Glomerular visceral epithelial cell (primary cell): ENCODE results near the gene CDH4.
A peak's percentile ranks its signal among the peaks of the same experiment; 100 is the strongest.

Experiments used
- DNase-seq: peaks from one replicate; pipeline ENCODE4 v3.0.0-alpha.2; 2016; ENCODE audit errors: extremely low spot score

The CDH4 gene

GRCh38 chr20:61601361-61601760 lies 349.3 kb downstream of the CDH4 start:
- DNase-seq = no peak

DNA sequence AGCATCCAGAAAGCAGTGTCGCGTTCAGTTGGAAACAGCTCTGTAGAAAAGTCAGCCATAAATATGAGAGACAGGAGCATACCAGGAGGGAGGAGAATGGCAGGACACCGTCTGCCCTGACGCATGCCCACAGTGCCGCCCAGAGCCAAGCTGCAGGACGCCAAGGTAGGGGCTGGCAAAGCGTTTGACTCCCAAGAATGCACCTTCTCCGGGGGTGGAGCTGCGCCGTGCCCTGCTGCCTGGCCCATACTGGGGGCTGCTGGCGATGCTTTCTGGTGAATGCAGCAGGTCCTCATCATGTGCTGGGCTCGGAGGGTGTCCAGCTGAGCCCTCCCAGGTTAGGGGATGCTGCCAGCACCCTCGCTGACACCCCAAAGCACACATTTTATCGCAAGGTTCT lies 349.8 kb downstream of the CDH4 start:
- no peak for DNase-seq

GRCh38 chr20:61603715-61604114 lies 351.7 kb downstream of the CDH4 start:
- DNase-seq = no peak

DNA sequence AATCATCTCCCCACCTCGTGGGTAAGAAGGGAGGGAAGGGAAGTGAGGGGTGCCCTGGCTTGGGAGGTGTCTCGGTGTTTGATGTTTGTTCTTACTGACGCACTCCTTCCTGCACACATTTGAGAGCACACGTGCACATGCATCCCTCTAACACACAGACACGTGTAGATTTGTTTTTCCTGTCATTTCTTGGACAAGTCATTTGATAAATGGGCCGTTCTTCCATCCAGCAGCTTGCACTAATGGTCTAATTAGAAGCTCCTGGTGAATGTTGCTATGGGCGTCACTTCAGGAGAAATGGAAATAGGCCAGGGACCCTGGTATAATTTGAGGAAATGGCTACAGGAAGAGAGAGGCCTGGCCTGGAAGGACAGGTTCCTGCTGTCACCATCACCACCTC lies 352.5 kb downstream of the CDH4 start:
- no peak for DNase-seq

- no peak for DNase-seq
Observed at GRCh38 chr20:61605283-61605682, 353.2 kb downstream of the CDH4 start.

GRCh38 chr20:61605862-61606557 lies 353.9 kb downstream of the CDH4 start:
- no peak for DNase-seq

- DNase-seq = peak; percentile 34
Observed at GRCh38 chr20:61608275-61609085, 356.4 kb downstream of the CDH4 start.

DNA sequence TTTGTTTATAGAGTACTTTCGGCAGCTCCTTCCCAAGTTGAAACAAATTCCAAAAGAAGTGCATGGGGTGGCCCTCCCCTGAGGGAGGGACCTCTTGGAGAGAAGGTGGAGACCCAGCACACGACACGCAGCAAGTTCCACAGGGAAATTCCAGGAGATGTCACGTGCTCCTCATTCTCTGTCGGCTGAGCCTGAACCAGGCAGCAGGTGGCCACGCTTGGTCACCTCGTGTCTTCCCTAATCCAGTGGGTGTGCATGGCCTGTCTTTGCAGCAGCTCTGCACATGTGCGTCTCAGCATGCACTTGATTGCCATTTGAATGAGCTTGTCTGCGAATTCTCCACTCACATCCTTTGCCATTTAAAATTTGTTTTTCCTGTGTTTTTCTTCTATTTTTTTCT lies 357.4 kb downstream of the CDH4 start:
- no peak for DNase-seq

- no peak for DNase-seq
Observed at GRCh38 chr20:61611401-61612180, 359.5 kb downstream of the CDH4 start.

DNA sequence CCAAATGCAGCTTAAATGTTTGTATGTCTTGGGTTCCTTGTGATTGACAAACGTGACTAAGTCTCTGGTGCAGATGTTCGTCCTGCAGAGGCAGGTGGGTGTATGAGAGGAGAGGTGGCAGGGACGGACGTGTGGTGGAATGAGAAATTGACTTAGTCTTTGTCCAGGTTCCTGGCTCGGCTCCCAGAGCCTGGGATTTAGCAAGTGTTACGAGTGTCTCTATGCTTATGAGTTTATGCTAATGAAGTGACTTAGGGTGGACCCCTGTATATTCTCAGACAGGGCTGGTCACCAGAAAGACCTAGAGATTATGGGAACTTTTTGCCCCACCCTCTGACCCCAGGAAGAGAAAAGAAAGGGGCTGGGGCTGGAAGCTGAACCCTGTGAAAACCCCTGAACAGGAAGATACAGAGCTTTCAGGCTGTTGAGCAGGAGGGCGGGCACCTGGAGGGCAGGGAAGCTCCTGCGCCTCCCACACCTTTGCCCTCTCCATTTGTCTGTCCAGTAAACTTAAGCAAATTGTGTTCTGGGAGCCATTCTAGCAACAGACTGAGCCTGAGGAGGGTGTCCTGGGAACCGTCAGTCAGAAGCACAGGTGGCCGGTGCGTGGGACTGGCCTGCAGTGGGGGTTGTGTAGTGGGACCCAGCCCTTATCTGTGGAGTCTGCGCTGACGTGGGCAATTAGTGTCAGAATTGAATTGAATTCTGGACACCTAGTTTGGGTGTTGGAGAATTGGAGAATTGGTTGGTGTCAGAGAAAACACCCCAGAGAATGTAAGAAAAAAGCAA lies 362.1 kb downstream of the CDH4 start:
- DNase-seq = no peak

GRCh38 chr20:61614706-61615100 lies 362.6 kb downstream of the CDH4 start:
- DNase-seq = no peak

GRCh38 chr20:61615806-61616205 lies 363.7 kb downstream of the CDH4 start:
- DNase-seq = no peak

- DNase-seq = no peak
Observed at GRCh38 chr20:61619751-61620150, 367.7 kb downstream of the CDH4 start.

DNA sequence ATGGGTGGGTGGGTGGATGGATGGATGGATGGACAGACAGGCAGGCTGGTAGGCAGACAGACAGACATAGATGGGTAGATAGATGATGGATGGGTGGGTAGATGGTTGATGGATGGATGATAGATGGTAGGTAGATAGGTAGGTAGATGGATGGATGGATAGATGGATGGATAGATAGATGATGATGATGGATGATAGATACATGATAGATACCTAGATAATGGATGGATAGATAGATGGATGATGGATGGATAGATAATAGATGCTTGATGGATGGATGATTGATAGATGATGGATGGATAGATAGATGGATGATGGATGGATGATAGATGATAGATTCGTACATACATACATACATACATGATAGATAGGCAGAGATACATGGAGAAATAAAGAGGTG lies 368.1 kb downstream of the CDH4 start:
- no peak for DNase-seq

GRCh38 chr20:61621035-61621730 lies 369.1 kb downstream of the CDH4 start:
- no peak for DNase-seq

- DNase-seq = no peak
Observed at GRCh38 chr20:61621852-61622251, 369.8 kb downstream of the CDH4 start.

- no peak for DNase-seq
Observed at GRCh38 chr20:61623451-61623850, 371.4 kb downstream of the CDH4 start.

GRCh38 chr20:61625246-61625645 lies 373.2 kb downstream of the CDH4 start:
- DNase-seq = no peak

DNA sequence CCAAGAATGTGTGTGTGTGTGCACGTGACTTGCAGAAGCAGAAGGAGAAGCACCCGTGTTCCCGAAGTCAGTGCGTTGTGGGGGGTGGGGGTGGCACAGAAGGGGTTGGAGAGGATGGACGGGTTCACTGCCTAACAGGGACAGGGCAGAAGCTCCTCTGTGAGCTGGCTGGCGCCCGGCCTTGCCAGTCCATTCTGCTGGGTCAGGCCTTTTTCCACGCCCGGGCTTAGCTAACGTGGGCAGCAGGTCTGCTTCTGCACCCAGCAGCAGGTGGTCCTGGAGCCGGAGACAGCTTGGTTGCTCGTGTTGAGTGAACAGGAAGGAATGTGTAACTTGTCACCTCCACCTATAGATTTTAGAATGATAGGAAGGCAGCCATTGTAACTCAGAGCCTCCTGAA lies 374.4 kb downstream of the CDH4 start:
- DNase-seq = no peak

DNA sequence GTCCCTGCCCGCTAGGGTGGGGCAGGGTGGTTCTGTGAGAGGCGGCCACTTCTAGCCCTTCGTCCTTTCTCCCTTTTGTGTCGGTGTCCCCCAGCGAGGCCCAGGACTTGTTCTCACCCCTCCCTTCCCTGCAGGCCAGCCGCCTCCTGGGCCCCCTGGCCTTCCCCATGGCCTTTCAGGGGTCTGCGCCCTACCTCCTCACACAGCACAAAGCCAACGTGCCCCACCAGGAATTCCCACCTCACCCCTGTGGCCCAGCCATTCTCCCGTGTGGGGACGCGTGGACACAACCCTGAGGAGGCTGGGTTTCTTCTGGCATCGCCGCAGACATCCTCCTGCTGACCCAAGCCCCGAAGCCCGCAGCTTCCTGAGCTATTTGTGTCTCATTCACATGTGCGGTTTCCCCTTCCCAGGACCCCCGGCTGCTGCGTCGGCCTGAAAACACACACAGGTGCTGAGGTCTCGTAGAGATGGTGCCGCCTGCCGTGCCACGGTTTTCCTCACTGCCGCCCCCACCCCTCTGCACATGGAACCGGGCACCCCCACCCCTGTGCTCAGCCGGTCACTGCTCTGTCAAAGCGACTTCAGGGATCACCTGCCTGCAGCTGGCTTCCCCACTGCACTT lies 375.8 kb downstream of the CDH4 start:
- no peak for DNase-seq

GRCh38 chr20:61628480-61628879 lies 376.4 kb downstream of the CDH4 start:
- no peak for DNase-seq
